Endothelial cell of umbilical vein (primary cell): ENCODE data around the gene REC8. TPM values are rescaled to one million over a fixed set of nuclear protein-coding genes. Genes with fewer than 3 reads are reported as not detected.

Experiments used
- BruUV-seq: library from RNA; stranded (reverse); fragments of 400-500 nt; replicated peaks from 2 replicates; lab custom pipeline; 2021; lab: Mats Ljungman, UMichigan
- CTCF ChIA-PET: fragments of 300-600, 350-600 bp; sonication (Branson Sonifier 250); formaldehyde crosslinking; loops from one replicate; lab custom pipeline; 2021; ENCODE audit warnings: antibody characterized with exemption, inconsistent platforms; lab: Charles Lee
- POLR2A ChIA-PET: fragments of 300-600, 350-600 bp; sonication (Branson Sonifier 250); formaldehyde crosslinking; loops from one replicate; lab custom pipeline; 2021; ENCODE audit warnings: antibody characterized with exemption, inconsistent platforms; lab: Charles Lee
- DNase-seq: peaks from one replicate; pipeline ENCODE4 v3.0.0-alpha.2; 2011; ENCODE audit warnings: low read depth, low spot score
- FAIRE-seq: peaks from 2 replicates; lab custom pipeline; 2011; peaks lifted over from hg19 to GRCh38; lab: Jason Lieb, UNC
- H2AFZ ChIP-seq: 2 replicates; pipeline ENCODE4 v1.6.0; 2012; ENCODE audit warnings: low read depth, low read length, control low read depth, inconsistent platforms
- H3K27ac ChIP-seq: 2 replicates; pipeline ENCODE4 v1.5.1; 2011; ENCODE audit warnings: low read depth, mild to moderate bottlenecking, control low read depth, low read length, moderate library complexity; ENCODE audit not compliant: insufficient read depth
- H3K27me3 ChIP-seq, 2 experiments: 2 replicates each; pipeline versions ENCODE4 v1.6.0 to v1.6.1; 2011; ENCODE audit warnings: low read length in 2 of 2, mixed read lengths in 1 of 2; ENCODE audit not compliant: control insufficient read depth in 2 of 2, insufficient read depth in 2 of 2
- H3K36me3 ChIP-seq, 2 experiments: 2 replicates in 1 of 2; 3 replicates in 1 of 2; pipeline ENCODE4 v1.5.1; 2011; ENCODE audit warnings: low read length in 2 of 2, mild to moderate bottlenecking in 1 of 2, moderate library complexity in 1 of 2; ENCODE audit not compliant: control insufficient read depth in 2 of 2, insufficient read depth in 2 of 2; ENCODE audit errors: extremely low read depth in 1 of 2
- H3K4me1 ChIP-seq: 3 replicates; pipeline ENCODE4 v1.5.1; 2011; ENCODE audit warnings: mild to moderate bottlenecking, low read length; ENCODE audit not compliant: control insufficient read depth, insufficient read depth; ENCODE audit errors: extremely low read depth
- H3K4me2 ChIP-seq: 2 replicates; pipeline ENCODE4 v1.6.1; 2011; ENCODE audit warnings: low read length, control low read depth, mixed read lengths; ENCODE audit not compliant: insufficient read depth
- H3K4me3 ChIP-seq, 3 experiments: fragments of 200-600 bp in 1 of 3; sonication (generic), shearing (Covaris generic) in 1 of 3; replicated peaks in 1 of 3; 2 replicates each; pipeline ENCODE4 v1.5.1; 2011 to 2016; ENCODE audit warnings: control low read depth in 3 of 3, low read length in 3 of 3, mild to moderate bottlenecking in 2 of 3, inconsistent platforms in 1 of 3, low read depth in 1 of 3, moderate library complexity in 1 of 3; ENCODE audit not compliant: insufficient read depth in 1 of 3
- H3K79me2 ChIP-seq: 2 replicates; pipeline ENCODE4 v1.6.0; 2012; ENCODE audit warnings: low read length, inconsistent platforms; ENCODE audit not compliant: control insufficient read depth, insufficient read depth
- H3K9ac ChIP-seq: replicated peaks from 2 replicates; pipeline ENCODE3; 2011; ENCODE audit warnings: low read length, control low read depth; ENCODE audit not compliant: insufficient read depth; ENCODE audit errors: extremely low read depth
- H3K9me1 ChIP-seq: replicated peaks from 3 replicates; pipeline ENCODE4 v1.6.0; 2011; ENCODE audit warnings: mild to moderate bottlenecking, low read length; ENCODE audit not compliant: control insufficient read depth, insufficient read depth; ENCODE audit errors: extremely low read depth
- H3K9me3 ChIP-seq: replicated peaks from 2 replicates; pipeline ENCODE4 v1.5.1; 2012; ENCODE audit warnings: low read length, inconsistent platforms; ENCODE audit not compliant: control insufficient read depth, insufficient read depth
- H4K20me1 ChIP-seq: replicated peaks from 2 replicates; pipeline ENCODE3; 2011; ENCODE audit warnings: mild to moderate bottlenecking, low read length; ENCODE audit not compliant: control insufficient read depth, insufficient read depth; ENCODE audit errors: extremely low read depth
- EZH2 ChIP-seq: IDR thresholded peaks from 2 replicates; pipeline ENCODE4 v1.6.1; 2012; ENCODE audit warnings: borderline replicate concordance, low read depth, mild to moderate bottlenecking, moderate library complexity, low read length, inconsistent platforms; ENCODE audit not compliant: severe bottlenecking
- FOS ChIP-seq: IDR thresholded peaks from 2 replicates; pipeline ENCODE4 v1.6.1; 2011; ENCODE audit warnings: mild to moderate bottlenecking, low read length, moderate library complexity, borderline replicate concordance; ENCODE audit not compliant: insufficient read depth
- GATA2 ChIP-seq: IDR thresholded peaks from 2 replicates; pipeline ENCODE4 v1.7.0; 2011; ENCODE audit warnings: low read depth, mild to moderate bottlenecking, moderate library complexity, mixed read lengths, low read length; ENCODE audit not compliant: insufficient read length, insufficient read depth
- JUN ChIP-seq: IDR thresholded peaks from 2 replicates; pipeline ENCODE4 v1.6.1; 2011; ENCODE audit warnings: borderline replicate concordance, low read depth; ENCODE audit not compliant: insufficient read length, insufficient read depth
- MYC ChIP-seq: IDR thresholded peaks from one replicate; pipeline ENCODE4 v1.6.1; 2011; ENCODE audit warnings: mild to moderate bottlenecking, low read depth, low read length
- POLR2A ChIP-seq: IDR thresholded peaks from 2 replicates; pipeline ENCODE4 v1.6.1; 2012; ENCODE audit warnings: low read depth, mild to moderate bottlenecking, control low read depth, low read length
- POLR2AphosphoS5 ChIP-seq: IDR thresholded peaks from 2 replicates; pipeline ENCODE4 v1.6.1; 2012; ENCODE audit warnings: low read depth, mild to moderate bottlenecking, control low read depth, low read length, moderate library complexity; ENCODE audit not compliant: insufficient read depth
- dilution Hi-C: fragments of 300-500 bp; cut with MboI; formaldehyde crosslinking; loops from one replicate; pipeline ENCODE4 v1.15.0; 2019; ENCODE audit warnings: low sequenced_read_pairs; ENCODE audit not compliant: extremely low pct_ligation_motif_present
- intact Hi-C: fragments of 100-400 bp; cut with micrococcal nuclease; formaldehyde crosslinking; loops from one replicate; pipeline ENCODE4 v1.10.0; 2022
- polyA plus RNA-seq, 4 experiments: library from polyadenylated mRNA; depleted of rRNA in 3 of 4; stranded (reverse) in 3 of 4; unstranded in 1 of 4; fragments of >200 nt; gene quantifications; 2 replicates each; pipeline versions ENCODE4 v1.2.1 to v1.2.3, GENCODE V29; 2011 to 2012; ENCODE audit warnings: missing spikeins in 1 of 4
- total RNA-seq: library from RNA; stranded (reverse); gene quantifications from 2 replicates; pipeline ENCODE4 v1.2.3, GENCODE V29; 2021
- TF ChIP-seq, protein P1 (sequence below): IDR thresholded peaks from 2 replicates; pipeline ENCODE4 v1.6.1; 2011; ENCODE audit not compliant: insufficient read depth, insufficient read length
- TF ChIP-seq, protein P2 (sequence below), 2 donors: IDR thresholded peaks; 1 replicate in 1 of 2; 2 replicates in 1 of 2; pipeline ENCODE4 v1.5.1; 2011; ENCODE audit warnings: low read length in 2 of 2, mild to moderate bottlenecking in 2 of 2, moderate library complexity in 2 of 2, control low read depth in 1 of 2, inconsistent platforms in 1 of 2, low read depth in 1 of 2; ENCODE audit not compliant: insufficient read depth in 1 of 2; ENCODE audit errors: extremely low read depth in 1 of 2

Gene REC8
- total and polyA plus RNA-seq, 2 donors (not counting 3 experiments of a cell fraction or from before 2014, with no cell fraction given), result 12.5 to 33.6 TPM

GRCh38 chr14:24215495-24216344 lies 43.8 kb downstream of the REC8 start, which contains the start of gene MDP1:
Gene MDP1 (minus strand): TSS chr14:24216066. CDS start chr14:24215955, 111 bp downstream.
- Histone ChIP-seq H3K4me1 (peaks cover 11% of the 10 kb centered on the region), H2AFZ (peak within 1 kb of the TSS; percentile 74), H3K36me3 (peaks cover 2 to 4% of the 10 kb centered on the region in 2 experiments), H3K27me3 (no peaks in the 10 kb centered on the region), H3K4me3 (peak within 1 kb of the TSS; percentile 57 to 69 (median 64)), H3K79me2 (peaks cover 19% of the 10 kb centered on the region), H3K9me3 (no peaks in the 10 kb centered on the region), H3K9ac (peak within 1 kb of the TSS; percentile 87), H3K27ac (peak within 1 kb of the TSS; percentile 61), H3K9me1 (no peaks in the 10 kb centered on the region), H3K4me2 (peak within 1 kb of the TSS; percentile 77), H4K20me1 (no peaks in the 10 kb centered on the region)
- peak; percentile 91 for DNase-seq
- TF ChIP-seq POLR2AphosphoS5, result peak; percentile 90
- TF ChIP-seq, protein P1, sequence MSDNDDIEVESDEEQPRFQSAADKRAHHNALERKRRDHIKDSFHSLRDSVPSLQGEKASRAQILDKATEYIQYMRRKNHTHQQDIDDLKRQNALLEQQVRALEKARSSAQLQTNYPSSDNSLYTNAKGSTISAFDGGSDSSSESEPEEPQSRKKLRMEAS, result no peak
- TF ChIP-seq POLR2A, result peak; percentile 88
- TF ChIP-seq FOS, result no peak
- no peak for TF ChIP-seq JUN
- TF ChIP-seq, protein P2, sequence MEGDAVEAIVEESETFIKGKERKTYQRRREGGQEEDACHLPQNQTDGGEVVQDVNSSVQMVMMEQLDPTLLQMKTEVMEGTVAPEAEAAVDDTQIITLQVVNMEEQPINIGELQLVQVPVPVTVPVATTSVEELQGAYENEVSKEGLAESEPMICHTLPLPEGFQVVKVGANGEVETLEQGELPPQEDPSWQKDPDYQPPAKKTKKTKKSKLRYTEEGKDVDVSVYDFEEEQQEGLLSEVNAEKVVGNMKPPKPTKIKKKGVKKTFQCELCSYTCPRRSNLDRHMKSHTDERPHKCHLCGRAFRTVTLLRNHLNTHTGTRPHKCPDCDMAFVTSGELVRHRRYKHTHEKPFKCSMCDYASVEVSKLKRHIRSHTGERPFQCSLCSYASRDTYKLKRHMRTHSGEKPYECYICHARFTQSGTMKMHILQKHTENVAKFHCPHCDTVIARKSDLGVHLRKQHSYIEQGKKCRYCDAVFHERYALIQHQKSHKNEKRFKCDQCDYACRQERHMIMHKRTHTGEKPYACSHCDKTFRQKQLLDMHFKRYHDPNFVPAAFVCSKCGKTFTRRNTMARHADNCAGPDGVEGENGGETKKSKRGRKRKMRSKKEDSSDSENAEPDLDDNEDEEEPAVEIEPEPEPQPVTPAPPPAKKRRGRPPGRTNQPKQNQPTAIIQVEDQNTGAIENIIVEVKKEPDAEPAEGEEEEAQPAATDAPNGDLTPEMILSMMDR (IDR thresholded peaks at IDR 0.05; ENCODE audit: extremely low read depth in 1 of 2, insufficient read depth in 1 of 2, low read depth in 1 of 2, low read length in 2 of 2), result peak; percentile 84 to 86
- no peak for TF ChIP-seq EZH2
- TF ChIP-seq MYC, result peak; percentile 64
- TF ChIP-seq GATA2, result no peak
- CTCF ChIA-PET, result interaction anchor here (0.6 to 4.9 kb wide), 30 partner anchors 9 to 926 kb away, joined by 3 to 71 read pairs (median 6); partner anchors contain the start of genes CIDEB, EMC9, GMPR2 and IPO4
- no TSS peak for BruUV-seq
- POLR2A ChIA-PET, result interaction anchor here (0.8 to 3.4 kb wide), 4 partner anchors 9 to 92 kb away, joined by 3 to 21 read pairs (median 6); partner anchors contain the start of genes CIDEB and TINF2
- intact Hi-C loops, result loop anchor here (1.0 to 5.0 kb wide), 5 partner anchors 27 to 216 kb away; partner anchors contain the start of genes RABGGTA and TINF2
- FAIRE-seq, result peak; percentile 95
- dilution Hi-C loops, result no loop called here
